DND-41 (cell line): ENCODE results near the gene TPPP2.

Experiments used
- ATAC-seq: fragments of 200-7000 bp; cut with Tn5 transposase; 3 replicates; pipeline ENCODE4 v1.9.1; 2021; ENCODE audit warnings: low read depth; ENCODE audit not compliant: insufficient read depth
- DNase-seq: peaks from one replicate; pipeline ENCODE4 v3.0.0-alpha.2; 2020
- H2AFZ ChIP-seq: 2 replicates; pipeline ENCODE4 v1.6.0; 2012; ENCODE audit warnings: low read depth, low read length
- H3K27ac ChIP-seq: 2 replicates; pipeline ENCODE4 v1.5.1; 2012; ENCODE audit warnings: low read length, inconsistent platforms
- H3K27me3 ChIP-seq: fragments of 200-600 bp; sonication (generic); 2 replicates; pipeline ENCODE4 v1.6.0; 2012; ENCODE audit warnings: low read length, mild to moderate bottlenecking, inconsistent platforms; ENCODE audit not compliant: insufficient read depth, poor library complexity
- H3K36me3 ChIP-seq: 2 replicates; pipeline ENCODE4 v1.5.1; 2012; ENCODE audit warnings: low read length, inconsistent platforms; ENCODE audit not compliant: insufficient read depth
- H3K4me1 ChIP-seq: 2 replicates; pipeline ENCODE4 v1.5.1; 2012; ENCODE audit warnings: mild to moderate bottlenecking, low read length; ENCODE audit not compliant: insufficient read depth
- H3K4me2 ChIP-seq: 2 replicates; pipeline ENCODE4 v1.6.0; 2012; ENCODE audit warnings: mild to moderate bottlenecking, moderate library complexity, low read length, inconsistent platforms; ENCODE audit not compliant: insufficient read depth
- H3K4me3 ChIP-seq, 2 experiments: fragments of 200-600 bp in 1 of 2; shearing (Covaris generic) in 1 of 2; 2 replicates each; pipeline ENCODE4 v1.5.1; 2012 to 2016; ENCODE audit warnings: inconsistent platforms in 2 of 2, low read length in 2 of 2, mild to moderate bottlenecking in 2 of 2, low read depth in 1 of 2, moderate library complexity in 1 of 2
- H3K79me2 ChIP-seq: 2 replicates; pipeline ENCODE4 v1.6.0; 2012; ENCODE audit warnings: low read length, inconsistent platforms; ENCODE audit not compliant: insufficient read depth
- H3K9ac ChIP-seq: 2 replicates; pipeline ENCODE4 v1.6.0; 2012; ENCODE audit warnings: low read depth, mild to moderate bottlenecking, inconsistent platforms, low read length, moderate library complexity
- H3K9me3 ChIP-seq: 2 replicates; pipeline ENCODE4 v1.5.1; 2012; ENCODE audit warnings: low read length, moderate library complexity, mild to moderate bottlenecking, inconsistent platforms; ENCODE audit not compliant: insufficient read depth, severe bottlenecking
- H4K20me1 ChIP-seq: 2 replicates; pipeline ENCODE4 v1.6.0; 2012; ENCODE audit warnings: low read length; ENCODE audit not compliant: insufficient read depth
- EZH2 ChIP-seq: IDR thresholded peaks from 3 replicates; pipeline ENCODE4 v1.6.1; 2012; ENCODE audit warnings: borderline replicate concordance, low read depth, mild to moderate bottlenecking, moderate library complexity, low read length, inconsistent platforms; ENCODE audit not compliant: severe bottlenecking
- TF ChIP-seq, protein P1 (sequence below): IDR thresholded peaks from 2 replicates; pipeline ENCODE4 v1.5.1; 2012; ENCODE audit warnings: borderline replicate concordance, low read length, moderate library complexity, mild to moderate bottlenecking; ENCODE audit not compliant: poor library complexity, severe bottlenecking; ENCODE audit errors: extremely low read depth

The TPPP2 gene

DNA sequence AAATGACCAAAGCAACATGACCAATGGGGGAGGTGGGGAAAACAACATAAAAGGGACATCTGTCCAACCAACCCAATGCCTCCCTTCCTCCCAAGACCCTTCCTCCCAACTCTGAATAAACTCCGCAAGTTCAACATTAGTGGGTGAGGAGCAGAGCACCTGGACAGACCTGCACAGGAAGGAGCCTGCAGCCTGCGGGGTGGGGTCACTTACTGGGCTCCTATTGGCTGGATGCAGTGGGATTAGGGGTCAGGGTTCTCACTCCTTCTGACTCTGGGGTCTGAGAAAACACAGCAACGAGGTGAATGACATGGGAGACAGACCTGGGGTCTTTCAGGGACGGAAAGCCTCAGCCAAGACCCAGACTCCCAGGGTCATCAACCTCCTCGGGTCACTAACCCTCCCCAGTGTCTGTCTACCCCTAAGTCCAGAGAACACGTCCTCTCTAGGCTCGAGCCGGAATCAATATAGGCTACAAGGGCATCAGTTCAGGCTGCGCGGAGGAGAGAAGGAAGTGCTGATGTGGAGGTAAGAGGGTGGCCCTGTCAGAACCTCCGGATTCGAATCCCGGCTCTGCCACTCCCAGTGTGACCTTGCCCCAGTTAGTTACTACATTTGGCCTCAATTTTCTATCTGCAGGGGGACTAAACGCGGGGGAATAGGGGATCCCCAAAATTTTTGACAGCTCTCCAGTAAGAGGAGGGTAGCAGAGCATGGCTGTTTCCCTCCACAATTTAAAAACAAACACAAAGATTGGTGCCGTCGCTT, 6.0 kb upstream of the TPPP2 start:
- Histone ChIP-seq H2AFZ (peak overlapping the region; percentile 77), H3K4me3 (peak overlapping the region; percentile 9 to 66; a peak in 2 of 4 replicates), H4K20me1 (no peaks in the 10 kb centered on the region), H3K27me3 (no peaks in the 10 kb centered on the region), H3K4me2 (peak overlapping the region; percentile 98), H3K79me2 (no peaks in the 10 kb centered on the region), H3K9ac (peak overlapping the region; percentile 61), H3K9me3 (no peaks in the 10 kb centered on the region), H3K4me1 (peaks cover 17% of the 10 kb centered on the region), H3K27ac (no peak overlapping the region), H3K36me3 (no peaks in the 10 kb centered on the region)
- no peak for TF ChIP-seq EZH2
- TF ChIP-seq, protein P1, sequence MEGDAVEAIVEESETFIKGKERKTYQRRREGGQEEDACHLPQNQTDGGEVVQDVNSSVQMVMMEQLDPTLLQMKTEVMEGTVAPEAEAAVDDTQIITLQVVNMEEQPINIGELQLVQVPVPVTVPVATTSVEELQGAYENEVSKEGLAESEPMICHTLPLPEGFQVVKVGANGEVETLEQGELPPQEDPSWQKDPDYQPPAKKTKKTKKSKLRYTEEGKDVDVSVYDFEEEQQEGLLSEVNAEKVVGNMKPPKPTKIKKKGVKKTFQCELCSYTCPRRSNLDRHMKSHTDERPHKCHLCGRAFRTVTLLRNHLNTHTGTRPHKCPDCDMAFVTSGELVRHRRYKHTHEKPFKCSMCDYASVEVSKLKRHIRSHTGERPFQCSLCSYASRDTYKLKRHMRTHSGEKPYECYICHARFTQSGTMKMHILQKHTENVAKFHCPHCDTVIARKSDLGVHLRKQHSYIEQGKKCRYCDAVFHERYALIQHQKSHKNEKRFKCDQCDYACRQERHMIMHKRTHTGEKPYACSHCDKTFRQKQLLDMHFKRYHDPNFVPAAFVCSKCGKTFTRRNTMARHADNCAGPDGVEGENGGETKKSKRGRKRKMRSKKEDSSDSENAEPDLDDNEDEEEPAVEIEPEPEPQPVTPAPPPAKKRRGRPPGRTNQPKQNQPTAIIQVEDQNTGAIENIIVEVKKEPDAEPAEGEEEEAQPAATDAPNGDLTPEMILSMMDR = no peak
- DNase-seq (no peak), ATAC-seq (no peak)

DNA sequence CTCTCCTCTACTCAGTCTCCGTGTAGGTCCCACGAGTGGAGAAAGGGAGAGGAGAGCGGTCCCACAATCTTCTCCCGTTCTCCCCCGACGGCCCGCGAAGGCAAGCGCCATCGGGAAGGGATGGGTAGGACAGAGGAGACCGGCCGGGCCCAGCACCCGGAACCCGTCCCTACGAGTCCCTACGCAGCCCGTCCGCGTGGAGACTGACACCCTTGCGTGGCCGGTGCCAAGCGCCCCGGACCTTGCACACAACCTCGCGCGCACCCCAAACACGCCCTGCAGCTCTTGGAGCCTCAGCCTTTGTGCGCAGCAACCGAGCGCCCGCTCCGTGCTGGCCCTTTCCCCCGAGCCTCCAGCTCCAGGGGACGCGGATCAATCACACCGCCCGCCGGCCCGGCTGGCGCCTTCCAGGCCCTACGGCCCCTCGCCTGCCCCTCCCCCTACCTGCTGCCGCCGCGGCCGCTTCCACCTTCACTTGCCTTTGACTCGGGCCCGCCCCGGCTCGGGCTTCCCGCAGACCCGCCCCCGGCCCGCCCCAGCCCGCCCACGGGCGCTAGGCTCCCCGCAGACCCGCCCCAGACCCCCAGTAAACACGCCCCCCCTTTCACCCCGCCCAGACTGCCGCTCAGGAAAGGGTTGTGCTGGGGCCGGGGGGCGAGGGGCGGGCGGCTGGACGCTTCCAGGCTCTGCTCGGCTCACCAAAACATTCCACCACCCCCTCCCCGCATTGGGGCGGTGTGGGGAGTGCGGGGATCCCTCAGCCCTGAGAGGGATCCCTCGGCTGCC, 5.2 kb upstream of the TPPP2 start, which contains the start of gene NDRG2:
Gene NDRG2, minus strand, starts transcription at position 477 of the 786 bp plus-strand sequence. CDS start 1,746 bp downstream, outside the sequence.
- Histone ChIP-seq H3K4me3 (peak within 1 kb of the TSS; percentile 9 to 69; a peak in 3 of 4 replicates), H3K4me1 (peaks cover 17% of the 10 kb centered on the region), H3K27ac (peak within 1 kb of the TSS; percentile 50), H3K4me2 (peak within 1 kb of the TSS; percentile 98), H3K27me3 (no peaks in the 10 kb centered on the region), H3K9ac (peak within 1 kb of the TSS; percentile 61), H3K79me2 (no peaks in the 10 kb centered on the region), H2AFZ (peak within 1 kb of the TSS; percentile 91), H4K20me1 (no peaks in the 10 kb centered on the region), H3K36me3 (no peaks in the 10 kb centered on the region), H3K9me3 (no peaks in the 10 kb centered on the region)
- DNase-seq (peak; percentile 82), ATAC-seq (peak; percentile 95)
- no peak for TF ChIP-seq EZH2
- TF ChIP-seq, protein P1 = no peak

DNA sequence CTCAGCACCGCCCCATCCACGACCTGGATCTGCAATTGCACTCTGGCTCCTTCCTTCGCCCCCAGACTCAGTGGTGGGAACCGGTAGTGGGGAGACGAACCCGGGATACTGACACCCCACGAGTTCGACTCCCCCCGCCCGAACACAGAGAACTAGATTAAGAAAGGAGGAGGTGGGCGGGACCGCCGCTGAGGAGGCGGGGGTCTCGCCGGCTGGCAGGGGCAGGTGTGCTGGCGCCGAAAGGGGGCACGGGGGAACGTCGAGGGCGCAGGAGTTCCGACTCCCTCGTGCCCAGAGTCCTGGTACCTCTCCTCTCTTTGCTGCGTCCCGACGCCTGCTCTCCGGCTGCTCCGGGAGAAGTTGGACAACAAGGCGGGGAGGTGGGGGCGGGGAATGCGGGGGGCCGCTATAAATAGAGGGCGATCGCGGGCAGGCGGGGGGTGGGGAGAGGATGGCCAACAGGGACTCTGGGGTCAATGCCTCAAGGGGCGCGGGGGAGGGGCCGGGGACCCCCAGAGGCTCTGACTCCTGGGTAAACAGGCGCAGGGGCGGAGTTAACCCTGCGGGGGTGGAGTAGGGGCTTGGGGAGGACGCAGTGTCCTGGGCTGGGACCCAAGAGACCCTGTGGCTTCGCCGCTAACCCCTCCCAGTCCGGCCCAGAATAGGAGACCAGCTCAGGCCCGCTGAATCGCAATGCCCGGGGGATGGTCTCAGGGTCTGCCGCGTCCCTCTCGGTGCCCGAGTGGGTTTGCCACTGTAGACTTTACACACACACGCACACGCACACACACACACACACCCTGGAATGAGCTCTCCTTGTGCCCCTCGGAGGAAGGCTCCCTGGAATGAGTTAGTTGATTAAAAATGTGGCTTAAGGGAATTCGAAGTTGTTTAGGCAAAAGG, 4.4 kb upstream of the TPPP2 start:
- no peaks in the 10 kb centered on the region for H3K36me3 ChIP-seq
- TF ChIP-seq EZH2 = no peak
- TF ChIP-seq, protein P1 = no peak
- peak overlapping the region; percentile 91 for H2AFZ ChIP-seq
- peak overlapping the region; percentile 48; the same call in 1 of the 2 replicates for H3K27ac ChIP-seq
- DNase-seq (no peak), ATAC-seq (no peak; the same call in 2 of the 3 replicates)
- peak overlapping the region; percentile 9 to 69; a peak in 3 of 4 replicates for H3K4me3 ChIP-seq
- peaks cover 17% of the 10 kb centered on the region for H3K4me1 ChIP-seq
- H4K20me1 ChIP-seq = no peaks in the 10 kb centered on the region
- H3K9ac ChIP-seq = peak overlapping the region; percentile 58
- H3K79me2 ChIP-seq = no peaks in the 10 kb centered on the region
- peak overlapping the region; percentile 98 for H3K4me2 ChIP-seq
- H3K9me3 ChIP-seq = no peaks in the 10 kb centered on the region
- peaks cover 3% of the 10 kb centered on the region for H3K27me3 ChIP-seq
